ENCODE measurements around the gene HDAC4.

Gene HDAC4

DNA sequence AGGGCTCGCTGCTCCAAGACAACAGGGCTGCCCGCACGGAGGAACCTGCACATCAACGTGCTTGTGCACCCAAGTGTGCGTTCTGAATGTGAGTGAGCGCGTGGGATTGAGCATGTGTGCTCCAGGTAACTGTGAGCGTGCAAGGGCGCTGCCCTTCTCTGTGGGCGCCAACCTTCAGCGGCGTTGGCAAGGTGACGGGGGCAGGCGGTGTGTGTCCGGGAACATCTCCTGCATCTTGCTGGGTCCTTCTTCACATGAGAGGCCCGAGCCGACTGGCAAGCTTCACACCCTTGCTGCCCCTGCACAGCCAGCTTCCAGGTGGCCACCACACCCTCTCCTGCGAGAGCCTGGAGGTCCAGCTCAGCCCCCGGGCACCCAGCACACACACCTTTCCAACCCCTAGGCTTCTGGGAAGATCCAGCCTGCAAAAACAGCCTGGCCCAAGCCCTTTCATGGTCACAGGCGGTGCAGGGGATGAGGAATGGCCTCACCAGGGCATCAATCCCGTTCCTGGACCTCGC lies 220.9 kb downstream of the HDAC4 start:
- DNase-seq: peak; percentile 11

DNA sequence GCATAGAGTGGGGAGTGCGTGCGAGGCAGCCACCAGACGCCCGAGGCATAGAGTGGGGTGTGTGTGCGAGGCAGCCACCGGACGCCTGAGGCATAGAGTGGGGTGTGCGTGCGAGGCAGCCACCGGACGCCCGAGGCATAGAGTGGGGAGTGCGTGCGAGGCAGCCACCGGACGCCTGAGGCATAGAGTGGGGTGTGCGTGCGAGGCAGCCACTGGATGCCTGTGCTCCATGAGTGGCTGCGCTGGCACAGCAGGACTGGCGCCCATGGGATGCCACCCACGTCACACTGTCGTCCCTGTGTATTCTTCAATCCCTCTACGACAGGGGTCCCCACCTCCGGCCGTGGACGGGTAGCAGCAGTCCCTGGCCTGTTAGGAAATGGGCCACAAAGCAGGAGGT lies 221.9 kb downstream of the HDAC4 start:
- peak; percentile 8 for DNase-seq

DNA sequence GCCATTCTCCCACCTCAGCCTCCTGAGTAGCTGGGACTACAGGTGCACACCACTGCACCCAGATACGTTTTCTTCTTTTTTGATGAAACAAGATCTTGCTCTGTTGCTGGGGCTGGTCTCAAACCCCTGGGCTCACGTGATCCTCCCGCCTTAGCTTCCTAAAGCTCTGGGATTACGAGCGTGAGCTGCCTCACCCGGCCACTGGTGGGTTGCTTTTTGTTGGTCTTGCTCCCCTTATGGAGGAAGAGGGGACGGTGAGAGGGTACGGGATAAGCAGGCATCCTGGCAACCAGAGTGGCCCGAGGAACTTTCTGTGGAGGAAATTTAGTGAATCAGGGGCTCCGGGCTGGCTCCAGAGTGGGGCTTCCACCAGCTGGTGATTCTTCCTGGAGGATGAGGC lies 222.3 kb downstream of the HDAC4 start:
- DNase-seq: no peak

DNA sequence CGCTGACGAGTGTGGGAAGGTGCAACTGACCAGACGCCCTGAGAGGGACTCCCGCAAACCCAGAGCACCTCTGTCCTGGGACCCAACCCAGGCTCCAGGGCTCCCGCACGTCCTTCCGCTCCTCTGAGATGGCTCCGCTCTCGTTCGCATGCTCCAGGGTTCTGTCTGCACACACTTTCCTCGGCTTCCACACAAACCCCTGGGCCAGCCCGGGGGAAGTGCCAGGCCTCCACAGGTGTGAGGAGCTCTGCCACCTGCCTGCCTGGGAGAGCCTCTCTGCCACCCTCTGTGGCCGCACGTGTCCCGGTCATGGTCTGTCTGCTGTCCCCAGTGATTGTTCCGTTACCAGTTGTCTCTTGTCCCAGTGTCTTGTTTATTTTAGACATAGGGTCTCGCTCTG lies 222.9 kb downstream of the HDAC4 start:
- peak; percentile 8 for DNase-seq

DNA sequence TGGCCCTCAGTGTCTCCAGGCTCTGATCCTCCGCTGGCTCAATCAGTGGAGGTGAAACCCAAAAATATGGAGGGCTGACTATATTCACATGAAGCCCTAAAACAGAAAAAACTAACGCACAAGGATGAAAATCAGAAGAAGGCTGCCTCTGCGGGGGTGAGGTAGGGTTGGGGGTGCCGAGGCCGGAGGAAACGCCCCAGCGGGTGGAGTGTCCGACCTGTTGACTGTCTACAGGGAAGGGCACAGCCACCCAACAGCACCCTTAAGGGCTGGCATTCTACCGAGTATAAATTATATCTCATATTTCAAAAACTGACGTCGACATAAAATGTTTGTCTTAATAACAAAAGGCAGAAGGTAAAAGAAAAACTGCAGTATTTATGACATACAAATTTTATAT lies 223.5 kb downstream of the HDAC4 start:
- peak; percentile 8 for DNase-seq

DNA sequence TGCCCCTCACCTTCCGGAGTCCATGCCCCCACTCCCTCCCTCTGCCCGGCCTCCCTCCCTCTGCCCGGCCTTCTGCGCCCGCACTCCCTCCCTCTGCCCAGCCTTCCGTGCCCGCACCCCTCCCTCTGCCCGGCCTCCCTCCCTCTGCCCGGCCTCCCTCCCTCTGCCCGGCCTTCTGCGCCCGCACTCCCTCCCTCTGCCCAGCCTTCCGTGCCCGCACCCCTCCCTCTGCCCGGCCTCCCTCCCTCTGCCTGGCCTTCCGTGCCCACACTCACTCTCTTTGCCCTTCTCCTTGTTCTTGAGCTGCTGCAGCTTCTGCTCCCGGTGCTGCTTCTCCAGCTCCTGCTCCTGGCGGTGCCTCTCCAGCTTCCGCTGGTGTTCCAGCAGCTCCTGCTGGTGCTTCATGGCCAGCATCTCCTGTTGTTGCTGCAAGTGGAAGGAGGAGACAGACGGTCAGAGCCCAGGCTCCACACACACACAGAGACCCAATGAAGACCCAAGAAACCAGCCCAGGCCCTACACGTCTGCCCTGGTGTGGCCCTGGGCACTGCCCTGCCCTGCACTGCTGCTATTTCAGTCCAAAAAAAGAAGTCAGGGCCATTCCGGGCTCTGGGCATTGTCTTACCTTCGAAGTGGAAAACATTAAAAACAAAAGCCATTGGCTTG lies 224.5 kb downstream of the HDAC4 start:
- DNase-seq: peak; percentile 4

DNA sequence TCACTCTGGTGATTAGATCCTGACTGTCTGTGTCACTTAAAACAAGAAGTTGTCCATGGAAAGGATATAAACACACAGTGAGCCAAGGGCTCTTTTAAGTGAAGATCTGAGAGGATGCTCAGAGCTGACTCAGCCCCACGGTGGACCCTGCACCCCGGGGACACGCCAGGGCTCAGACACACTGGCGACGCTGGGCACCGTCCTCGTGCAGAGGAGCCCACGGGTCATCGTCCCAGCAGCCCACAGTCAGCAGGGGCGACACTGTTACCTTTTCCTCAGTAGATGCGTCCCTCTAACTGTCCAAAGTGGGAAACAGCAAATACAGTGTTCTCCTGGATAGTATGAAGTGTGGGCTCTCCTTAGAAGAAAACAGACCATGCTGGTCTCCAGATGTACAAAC lies 225.6 kb downstream of the HDAC4 start:
- peak; percentile 3 for DNase-seq

DNA sequence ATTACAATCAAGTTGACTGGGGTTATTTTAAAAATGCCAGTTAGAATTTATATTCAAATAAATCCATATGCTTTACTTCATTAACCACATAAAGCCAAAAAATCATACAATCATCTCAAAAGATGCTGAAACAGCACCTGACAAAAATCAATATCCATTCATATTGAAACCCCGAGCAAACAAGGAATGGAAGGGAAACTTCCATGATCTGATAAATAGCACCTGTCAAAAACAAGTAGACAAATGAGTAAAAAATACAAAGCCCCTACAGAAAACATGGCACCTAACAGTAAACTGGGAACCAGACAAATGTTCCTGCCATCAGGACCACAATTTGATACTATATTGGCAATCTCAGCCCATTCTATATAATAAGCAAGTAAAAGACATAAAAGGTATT lies 227.5 kb downstream of the HDAC4 start:
- DNase-seq: no peak

DNA sequence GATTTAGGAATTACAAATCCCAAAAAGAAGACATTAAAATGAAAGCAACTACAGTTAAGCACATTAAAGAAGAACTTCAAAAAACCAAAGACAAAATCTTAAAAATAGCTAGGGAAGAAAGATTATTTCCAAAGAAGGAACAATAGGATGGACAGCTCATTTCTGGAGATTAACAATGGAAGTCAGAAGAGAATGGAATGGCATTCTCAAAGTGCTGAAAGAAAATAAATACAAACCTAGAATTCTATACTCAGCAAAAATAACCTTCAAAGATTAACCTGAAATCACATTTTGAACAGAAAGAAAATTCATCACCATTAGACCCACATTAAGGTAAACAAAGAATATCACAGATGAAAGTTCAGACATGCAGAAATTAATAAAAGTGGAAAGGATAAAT lies 229.2 kb downstream of the HDAC4 start:
- no peak for DNase-seq

DNA sequence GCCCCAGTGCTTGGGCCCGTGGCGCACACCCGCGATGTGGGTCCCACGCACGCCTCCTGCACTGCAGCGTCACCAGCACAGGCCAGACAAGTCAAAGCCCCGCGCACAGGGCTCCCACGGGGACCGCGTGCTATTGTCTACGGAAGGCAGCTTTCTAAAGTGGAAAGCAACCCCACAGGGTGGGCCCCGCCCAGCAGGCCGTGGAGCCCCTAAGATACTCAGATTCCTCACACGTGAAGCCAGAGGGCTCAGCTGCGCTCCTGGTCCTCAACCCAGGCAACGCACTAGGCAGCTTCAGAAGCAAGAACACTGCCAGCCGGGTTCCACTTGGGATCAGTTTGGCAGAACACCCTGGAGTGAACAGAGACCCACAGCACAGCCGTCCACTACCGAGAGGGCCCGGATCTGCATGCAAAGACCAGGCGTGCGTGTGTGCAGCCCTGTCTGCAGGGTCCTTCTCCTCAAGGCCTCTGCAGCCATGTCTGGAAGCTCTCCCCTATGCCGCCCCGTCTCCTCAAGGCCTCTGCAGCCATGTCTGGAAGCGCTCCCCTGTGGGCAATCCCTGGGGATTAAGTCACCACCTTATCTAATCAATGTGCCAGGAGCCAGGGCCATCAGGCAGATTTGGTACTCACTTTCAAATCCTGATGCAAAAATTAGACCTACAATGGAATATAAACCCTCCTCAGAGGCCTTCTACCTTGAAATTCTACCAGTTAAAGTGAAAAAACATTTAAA lies 231.3 kb downstream of the HDAC4 start:
- peak; percentile 14 for DNase-seq

DNA sequence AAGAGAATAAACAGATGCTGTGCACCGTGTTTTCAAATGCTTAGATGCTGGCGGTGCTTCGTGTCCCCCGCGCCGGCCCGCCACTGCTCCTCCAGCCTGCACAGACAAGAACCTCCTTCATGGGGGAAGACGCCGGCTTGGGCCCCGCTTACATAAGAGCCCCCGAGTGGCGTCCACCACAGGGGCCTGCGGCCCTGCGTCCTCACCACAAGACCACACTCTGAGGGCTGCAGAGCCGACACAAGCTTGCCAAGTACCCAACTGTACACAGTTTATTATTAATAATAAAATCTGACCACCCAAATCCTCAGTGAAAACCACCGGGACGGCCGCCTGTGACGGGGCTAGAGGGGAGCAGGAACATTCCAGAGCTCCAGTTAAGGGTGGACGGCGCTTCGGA lies 232.2 kb downstream of the HDAC4 start:
- peak; percentile 18 for DNase-seq

DNA sequence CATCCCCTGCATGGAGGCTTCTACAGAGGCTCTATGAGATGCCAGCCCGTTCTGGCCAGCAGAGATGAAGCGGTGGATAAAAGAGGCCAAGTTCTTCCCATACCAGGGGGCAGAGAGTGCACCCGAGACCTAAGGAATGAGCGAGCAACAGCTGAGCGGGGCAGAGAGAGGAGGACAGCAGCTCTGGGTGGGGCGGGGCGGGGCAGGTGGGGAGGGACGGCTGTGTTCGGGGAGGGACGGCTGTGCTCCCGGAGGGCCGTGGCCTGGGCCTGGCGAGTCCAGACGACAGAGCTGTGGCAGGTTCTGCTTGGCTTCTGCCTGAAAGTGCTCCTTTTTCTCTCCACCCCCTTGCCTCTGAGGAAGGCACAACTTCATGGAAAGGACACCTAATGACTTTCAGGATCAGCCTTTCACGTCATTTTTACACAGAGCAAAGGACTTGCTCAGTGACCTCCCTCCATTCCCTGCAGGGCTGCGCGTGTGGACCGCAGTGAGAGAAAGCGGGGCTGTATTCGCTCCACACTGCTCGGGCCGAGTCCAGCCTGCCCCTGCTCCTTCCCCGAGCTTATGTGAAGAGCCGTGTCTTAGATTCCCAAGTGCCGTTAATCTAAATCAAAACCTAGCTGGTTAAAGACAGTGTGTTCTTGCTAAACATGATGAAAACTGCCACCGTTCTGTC lies 232.9 kb downstream of the HDAC4 start:
- DNase-seq: peak; percentile 40

DNA sequence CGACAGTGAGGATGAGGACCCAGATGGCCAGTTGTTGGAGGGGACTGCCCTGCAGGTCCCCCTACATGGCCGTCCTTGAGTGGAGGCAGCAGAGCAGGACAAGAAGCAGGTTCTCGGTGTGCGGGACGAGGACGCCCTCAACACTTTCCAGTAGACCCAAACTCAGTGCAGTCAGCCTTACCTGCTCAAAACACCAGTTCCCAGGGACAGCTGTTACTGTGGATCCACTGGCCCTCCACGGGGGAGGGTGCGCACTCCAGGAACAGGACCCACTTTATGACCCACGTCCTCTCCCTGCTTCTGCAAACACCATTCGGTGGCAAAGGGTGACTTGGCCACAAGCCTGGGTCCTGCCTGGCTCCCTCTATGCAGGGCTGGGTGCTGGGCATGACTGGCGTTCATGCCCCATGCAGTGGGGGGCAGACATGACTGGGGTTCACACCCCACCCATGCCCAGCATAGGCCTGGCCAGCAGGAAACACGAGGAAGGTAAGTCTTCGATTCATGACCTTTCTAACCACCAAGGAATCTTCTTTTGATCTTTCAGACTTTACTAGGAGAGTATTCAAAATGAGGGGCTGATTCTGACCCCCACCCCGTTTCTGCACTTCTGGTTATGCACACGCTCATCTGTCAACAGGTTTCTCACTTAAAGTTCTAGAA lies 233.7 kb downstream of the HDAC4 start:
- DNase-seq: peak; percentile 13

DNA sequence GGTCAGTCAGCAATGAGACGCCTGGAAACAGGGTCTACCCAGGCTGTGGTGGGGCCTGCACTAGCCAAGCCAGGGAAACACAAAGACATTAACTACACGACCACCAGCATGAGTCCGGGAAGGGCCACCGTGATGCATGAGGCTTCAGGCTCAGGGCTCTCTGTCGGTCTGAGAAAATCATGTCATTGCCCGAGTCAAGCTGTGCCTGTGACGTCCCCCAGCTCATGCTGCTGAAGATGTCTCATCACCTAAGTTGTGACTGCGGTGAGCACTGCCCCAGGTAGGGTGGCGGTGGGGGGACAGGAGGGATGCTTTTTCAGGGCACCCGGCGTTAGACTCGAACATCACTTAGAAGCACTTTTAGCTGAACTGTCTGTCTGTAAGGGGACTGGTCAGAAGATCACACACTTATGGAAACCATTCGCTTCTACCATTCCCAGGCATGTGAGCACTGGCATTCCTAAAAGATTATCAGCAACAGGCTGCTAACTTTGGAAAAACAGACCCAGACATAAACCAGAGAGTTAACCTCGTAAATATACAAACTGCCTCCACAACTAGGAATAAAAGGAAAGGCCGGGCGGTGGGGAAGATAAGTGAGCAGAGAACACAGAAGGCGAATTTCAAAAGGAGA lies 234.5 kb downstream of the HDAC4 start:
- DNase-seq: peak; percentile 10

DNA sequence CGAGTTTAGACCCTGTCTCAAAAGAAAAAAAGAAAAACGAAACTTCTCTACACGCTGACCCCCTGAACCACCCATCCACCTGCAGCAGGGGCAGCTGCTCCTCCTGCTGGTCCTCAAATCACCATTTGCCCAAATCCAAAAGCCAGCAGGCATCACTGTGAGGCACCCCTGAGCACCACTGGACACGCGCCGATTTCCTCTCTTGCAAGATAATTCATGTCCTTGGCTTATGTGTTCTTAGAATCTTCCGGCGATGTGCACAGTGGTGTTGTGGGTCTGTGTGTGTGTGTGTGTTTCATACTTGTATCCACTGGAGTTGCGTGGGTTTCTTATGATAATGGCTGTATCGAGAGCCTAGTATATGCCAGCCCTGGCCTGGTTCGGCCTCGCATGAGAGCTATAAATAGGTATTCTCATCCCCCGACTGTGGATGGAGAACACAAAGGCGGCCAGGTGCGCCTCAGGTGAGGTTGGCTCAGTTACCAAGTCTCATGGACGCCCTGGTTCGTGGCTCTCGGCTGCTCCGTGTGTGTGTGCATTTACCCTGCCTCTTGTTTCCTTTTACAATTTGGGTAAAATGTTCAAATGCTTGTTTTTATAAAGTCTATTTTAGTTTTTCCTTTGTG lies 235.5 kb downstream of the HDAC4 start:
- peak; percentile 2 for DNase-seq

DNA sequence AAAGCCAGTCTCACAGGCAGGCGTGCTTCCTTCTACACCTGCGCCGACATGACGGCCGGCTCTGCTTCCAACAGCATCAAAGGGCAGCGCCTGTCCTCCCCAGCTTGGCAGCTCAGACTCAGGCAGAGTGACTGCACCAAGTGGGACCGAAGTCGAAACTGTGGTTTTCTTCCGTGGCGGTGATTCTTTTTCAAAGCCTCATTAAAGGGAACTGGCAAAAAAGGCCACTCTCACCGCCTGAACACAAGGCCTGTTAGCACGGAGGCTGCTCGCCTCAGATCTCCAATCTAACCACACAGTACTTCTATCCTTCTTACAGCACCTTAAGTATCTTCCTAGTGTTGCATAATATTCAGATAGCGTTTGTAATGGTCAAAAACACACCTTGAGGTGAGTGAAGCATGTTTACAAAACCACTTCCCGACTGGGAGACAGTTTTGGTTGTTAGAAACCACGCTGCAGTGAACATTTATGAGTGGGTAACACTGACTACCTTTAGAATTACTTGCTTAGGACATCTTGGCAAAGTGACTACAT lies 236.4 kb downstream of the HDAC4 start:
- peak; percentile 16 for DNase-seq

DNA sequence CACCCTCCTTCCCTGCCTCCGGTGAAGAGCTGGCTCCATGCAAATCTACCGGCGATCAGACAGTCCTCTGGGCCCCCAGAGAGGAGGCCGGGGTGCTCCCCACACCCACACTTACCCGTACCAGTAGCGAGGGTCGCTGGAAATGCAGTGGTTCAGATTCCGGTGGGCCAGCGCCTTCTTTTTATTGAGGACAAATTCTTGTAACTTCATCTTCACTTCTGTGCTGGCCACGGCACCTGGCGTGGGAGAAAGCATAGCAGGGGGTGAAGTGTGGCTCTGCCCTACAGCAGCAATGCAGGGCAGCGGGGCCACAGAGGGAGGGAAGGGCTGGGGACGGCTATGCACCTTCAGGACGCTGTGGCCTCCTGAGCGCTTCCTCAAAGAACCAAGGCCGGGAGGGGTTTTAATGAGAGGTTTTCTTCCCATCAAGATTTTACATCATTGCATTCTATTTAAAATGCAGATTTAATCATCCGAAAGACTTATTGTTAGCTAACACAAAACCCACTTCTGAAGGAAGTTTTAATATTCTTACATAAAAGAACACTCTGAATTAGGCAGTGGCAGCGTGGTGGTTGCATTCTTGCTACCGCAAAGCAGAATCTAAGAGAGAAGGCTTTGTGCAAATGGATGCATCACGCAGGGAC lies 237.0 kb downstream of the HDAC4 start:
- peak; percentile 0 for DNase-seq

DNA sequence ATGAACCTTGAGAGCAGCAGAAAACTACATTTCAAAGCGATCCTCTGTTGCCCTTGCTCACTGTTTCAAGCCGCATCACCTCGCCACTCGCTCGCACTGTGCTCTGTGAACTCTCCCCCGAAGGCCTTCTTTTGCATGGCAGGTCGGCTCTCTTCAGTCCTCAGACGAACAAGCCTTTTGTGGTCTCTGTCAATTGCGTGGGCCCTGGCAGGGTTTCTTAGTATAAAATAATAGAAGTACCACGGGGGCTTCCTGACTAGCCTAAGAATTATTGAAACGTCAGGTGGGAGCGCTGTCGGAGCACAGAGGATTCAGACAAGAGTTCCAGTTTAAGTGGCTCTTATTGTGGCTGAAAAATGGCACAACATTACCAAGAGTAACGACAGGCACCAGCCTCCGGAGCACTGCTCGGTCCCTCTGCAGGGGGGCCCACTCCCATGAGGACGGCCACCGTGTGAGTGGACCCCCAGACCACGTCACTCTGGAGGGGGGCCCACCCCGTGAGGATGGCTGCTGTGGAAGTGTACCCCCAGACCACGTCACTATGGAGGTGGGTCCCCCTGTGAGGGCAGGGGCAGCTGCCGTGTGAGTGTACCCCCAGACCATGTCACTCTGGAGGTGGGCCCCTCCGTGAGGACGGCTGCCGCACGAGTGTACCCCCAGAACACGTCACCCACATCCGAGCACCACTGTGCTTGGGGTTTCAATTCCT lies 237.7 kb downstream of the HDAC4 start:
- peak; percentile 10 for DNase-seq

DNA sequence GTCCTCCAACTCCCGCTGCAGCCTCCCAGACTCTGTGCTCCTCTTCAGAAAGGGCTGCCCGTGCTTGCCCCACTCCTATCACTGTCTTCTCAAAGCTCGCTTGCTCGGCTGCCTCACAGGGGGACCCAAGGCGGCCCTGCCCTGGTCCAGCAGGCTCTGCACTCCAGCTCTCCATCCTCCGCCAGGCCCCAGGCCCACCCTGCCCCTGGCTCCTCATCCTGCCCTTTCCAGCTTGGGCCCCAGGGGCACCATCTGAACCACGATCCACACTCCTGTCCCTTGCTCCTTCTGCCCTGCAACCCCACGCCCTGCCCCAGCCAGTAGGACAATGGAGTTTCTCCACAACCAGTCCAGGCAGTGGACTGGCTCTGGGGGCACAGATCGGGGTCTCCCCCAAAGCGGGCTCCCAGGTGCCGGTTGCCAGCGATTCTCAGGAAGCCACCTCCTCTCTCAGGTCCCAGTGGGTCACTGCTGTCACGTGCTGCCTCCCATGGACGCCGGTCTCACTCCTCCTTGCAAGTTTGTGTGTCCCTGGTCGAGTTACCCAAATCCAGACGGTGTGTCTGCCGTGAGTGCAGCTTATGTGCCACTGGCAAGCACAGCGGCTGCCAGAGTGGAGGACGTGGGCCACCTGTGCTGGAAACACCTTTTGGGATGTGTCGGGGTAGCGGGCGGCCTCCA lies 238.5 kb downstream of the HDAC4 start:
- peak; percentile 14 for DNase-seq

DNA sequence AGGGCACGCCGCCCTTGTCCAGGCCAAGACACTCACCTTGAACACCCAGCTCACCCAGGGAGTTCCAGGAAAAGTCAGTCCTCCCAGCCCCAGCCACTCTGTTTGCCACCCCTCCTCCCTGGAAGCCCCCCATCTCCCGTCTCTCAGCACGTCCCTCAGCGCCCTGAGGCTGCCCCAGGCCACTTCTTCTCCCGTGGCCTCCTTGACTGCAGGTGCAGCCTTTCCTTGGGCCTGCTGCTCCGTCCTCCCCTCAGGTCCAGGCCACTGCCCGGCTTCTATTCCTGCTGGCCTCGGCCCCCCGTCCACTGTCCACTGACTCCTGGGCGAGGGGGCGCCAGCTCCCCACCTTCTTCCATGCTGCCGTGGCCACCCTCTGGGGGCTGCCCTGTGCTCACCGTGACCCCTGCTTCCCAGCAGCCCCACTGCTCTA lies 239.1 kb downstream of the HDAC4 start:
- DNase-seq: no peak
